Activated CD8-positive, alpha-beta memory T cell treated with anti-CD3 and anti-CD28 coated beads for 4 hours (primary cell): ENCODE measurements around the gene ZMIZ2.

Source experiments
- DNase-seq, 2 donors: peaks; one replicate each; pipeline ENCODE4 v3.0.0-alpha.2; 2020; ENCODE audit warnings: low read depth in 2 of 2

ZMIZ2 gene

DNA sequence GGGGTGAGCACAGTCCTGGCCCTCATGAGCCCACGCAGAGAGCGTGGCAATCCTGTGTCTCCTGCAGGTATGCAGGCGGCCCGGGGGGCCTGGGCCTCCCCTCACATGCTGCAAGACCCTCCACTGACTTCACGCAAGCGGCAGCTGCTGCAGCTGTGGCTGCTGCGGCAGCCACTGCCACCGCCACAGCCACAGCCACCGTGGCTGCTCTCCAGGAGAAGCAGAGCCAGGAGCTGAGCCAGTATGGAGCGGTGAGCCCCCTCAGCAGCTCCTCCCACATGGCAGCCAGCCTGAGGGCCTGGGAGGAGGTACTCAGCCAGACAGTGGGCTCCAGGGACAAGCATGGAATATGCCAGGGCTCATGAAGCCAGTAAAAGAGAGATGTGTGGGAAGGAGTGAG lies 8.7 kb downstream of the ZMIZ2 start:
- no peak for DNase-seq

DNA sequence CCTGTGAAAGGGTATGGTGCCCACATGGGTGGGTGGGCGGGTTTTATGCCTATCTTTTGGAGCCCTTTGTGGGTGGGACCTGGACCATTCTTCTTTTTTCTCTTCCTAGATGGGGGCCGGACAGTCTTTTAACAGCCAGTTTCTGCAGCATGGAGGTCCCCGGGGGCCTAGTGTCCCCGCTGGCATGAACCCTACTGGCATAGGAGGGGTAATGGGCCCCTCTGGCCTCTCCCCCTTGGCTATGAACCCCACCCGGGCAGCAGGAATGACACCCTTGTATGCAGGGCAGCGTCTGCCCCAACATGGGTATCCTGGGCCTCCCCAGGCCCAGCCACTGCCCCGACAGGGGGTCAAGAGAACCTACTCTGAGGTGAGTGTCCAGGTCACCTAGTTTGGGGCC lies 9.1 kb downstream of the ZMIZ2 start:
- no peak for DNase-seq

DNA sequence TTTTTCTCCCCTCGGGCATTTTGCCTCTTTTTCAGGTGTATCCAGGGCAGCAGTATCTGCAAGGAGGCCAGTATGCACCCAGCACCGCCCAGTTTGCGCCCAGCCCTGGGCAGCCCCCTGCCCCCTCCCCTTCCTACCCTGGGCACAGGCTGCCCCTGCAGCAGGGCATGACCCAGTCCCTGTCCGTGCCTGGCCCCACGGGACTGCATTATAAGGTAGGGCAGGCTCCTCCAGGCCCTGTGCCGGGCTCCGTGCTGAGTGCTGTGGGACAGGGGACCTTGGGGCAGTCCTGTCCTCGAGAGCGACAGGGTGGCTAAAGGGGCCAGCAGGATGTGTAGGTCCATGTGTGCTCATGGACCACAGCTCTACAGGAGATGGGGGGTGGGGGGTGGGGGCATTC lies 10.6 kb downstream of the ZMIZ2 start:
- DNase-seq: no peak

DNA sequence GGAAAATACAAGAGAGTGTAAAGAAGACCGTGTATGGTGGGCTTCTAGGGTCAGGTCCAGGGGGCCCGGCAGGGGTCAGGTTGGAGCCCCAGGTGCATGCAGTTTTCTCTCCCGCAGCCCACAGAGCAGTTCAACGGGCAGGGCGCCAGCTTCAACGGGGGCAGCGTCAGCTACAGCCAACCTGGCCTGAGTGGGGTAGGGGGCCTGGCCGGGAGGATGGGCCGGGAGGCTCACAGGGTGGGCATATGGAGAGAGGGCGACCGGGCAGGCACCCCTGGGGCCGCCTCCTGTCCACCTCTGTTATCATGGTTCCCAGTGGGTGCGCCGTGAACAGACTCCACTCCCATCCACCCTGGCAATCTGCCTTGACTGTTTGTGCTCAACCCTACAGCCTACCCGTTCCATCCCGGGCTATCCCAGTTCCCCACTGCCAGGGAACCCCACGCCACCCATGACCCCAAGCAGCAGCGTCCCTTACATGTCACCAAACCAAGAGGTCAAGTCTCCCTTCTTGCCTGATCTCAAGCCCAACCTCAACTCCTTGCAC lies 11.5 kb downstream of the ZMIZ2 start:
- no peak for DNase-seq

DNA sequence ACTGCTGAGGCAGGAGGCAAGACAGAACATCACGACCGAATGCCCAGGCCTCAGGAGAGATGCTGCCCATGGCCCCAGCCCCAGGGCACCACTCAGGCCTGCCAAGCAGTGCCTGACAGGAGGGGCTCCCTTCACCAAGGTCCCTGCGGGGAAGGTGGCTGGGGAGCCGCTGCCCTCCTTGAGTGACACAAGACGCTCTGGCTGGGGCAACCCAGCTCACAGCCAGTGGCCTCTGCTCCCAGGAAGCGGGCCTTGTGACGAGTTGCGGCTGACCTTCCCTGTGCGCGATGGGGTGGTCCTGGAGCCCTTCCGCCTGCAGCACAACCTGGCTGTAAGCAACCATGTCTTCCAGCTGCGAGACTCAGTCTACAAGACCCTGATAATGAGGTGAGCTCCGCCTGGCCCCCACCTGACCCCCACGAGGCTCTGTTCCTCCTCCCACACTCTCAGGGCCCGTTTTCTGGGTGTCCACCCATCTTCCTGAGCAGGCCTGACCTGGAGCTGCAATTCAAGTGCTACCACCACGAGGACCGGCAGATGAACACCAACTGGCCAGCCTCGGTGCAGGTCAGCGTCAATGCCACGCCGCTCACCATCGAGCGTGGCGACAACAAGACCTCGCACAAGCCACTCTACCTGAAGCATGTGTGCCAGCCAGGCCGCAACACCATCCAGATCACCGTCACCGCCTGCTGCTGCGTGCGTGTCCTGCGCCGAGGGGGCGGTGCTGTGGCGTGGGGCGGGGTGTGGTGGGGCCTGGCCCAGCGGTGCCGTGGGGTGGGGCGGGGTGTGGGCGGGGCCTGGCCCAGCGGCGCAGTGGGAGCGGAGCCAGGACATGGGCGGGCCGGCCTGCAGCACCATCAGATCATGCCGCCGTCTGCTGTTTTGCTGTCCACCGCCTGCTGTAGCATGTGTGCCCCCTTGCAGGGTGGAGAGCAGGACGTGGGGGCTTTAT lies 12.8 kb downstream of the ZMIZ2 start:
- DNase-seq: no peak

DNA sequence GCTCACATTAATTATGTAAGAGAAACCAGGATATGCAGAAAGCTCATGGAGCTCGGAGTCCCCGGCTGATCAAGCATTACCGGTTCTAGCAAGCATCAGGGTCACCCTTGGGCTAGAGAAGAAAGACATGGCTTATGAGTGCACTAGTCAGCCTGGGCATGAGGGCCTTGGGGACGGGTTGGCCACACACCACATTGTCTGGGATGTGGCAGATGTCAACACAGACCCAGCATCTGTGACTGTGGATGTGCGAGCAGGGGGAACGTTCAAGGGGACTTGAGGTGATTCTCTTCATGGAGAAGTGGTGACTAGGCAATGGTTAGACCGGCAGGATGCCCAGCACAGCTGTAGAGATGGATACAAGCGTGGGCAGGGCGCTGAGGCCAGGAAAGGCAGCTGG lies 13.7 kb downstream of the ZMIZ2 start:
- DNase-seq: no peak

DNA sequence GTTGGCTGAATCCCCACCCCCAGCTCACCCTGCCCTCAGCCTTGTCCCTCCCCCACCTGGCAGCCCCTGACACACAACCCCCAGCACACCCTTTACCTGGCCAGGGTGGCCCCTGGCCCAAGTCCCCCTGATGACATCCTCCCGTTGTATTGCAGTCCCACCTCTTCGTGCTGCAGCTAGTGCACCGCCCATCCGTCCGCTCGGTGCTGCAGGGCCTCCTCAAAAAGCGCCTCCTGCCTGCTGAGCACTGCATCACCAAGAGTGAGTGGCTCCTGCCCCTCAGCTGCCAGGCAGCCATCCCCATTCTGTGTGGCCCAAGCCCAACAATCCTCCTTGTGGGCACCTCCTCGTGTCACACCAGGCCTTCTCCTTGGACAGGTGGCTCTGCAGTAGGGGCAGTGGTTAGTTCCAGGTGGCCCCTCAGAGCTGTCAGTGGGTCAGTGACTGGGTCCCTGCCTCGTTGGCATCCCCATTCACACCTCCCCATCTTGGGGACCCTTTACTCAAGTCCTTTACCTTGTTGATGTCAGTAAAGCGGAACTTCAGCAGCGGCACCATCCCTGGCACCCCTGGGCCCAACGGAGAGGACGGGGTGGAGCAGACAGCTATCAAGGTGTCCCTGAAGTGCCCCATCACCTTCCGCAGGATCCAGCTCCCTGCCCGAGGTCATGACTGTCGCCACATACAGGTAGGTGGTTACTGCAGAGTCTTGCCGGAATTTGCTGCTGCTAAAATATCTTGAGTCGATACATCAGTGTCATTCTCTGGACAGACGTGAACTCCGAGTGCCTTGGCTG lies 14.3 kb downstream of the ZMIZ2 start:
- DNase-seq: no peak

DNA sequence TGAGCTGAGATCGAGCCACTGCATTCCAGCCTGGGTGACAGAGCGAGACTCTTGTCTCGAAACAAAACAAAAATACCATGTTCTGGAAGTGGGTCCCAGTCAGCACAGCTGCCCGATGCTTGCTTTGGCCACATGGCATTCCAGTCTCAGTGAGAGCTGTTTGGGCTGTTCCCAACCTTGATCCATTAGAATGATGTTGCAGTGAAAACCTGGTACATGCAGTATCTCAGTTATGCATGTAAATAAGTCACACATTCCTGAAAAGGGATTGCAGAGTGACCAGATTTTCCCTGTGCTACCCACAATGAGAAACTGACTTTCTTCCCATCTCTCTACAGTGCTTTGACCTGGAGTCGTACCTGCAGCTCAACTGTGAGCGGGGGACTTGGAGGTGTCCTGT lies 15.4 kb downstream of the ZMIZ2 start:
- no peak for DNase-seq

DNA sequence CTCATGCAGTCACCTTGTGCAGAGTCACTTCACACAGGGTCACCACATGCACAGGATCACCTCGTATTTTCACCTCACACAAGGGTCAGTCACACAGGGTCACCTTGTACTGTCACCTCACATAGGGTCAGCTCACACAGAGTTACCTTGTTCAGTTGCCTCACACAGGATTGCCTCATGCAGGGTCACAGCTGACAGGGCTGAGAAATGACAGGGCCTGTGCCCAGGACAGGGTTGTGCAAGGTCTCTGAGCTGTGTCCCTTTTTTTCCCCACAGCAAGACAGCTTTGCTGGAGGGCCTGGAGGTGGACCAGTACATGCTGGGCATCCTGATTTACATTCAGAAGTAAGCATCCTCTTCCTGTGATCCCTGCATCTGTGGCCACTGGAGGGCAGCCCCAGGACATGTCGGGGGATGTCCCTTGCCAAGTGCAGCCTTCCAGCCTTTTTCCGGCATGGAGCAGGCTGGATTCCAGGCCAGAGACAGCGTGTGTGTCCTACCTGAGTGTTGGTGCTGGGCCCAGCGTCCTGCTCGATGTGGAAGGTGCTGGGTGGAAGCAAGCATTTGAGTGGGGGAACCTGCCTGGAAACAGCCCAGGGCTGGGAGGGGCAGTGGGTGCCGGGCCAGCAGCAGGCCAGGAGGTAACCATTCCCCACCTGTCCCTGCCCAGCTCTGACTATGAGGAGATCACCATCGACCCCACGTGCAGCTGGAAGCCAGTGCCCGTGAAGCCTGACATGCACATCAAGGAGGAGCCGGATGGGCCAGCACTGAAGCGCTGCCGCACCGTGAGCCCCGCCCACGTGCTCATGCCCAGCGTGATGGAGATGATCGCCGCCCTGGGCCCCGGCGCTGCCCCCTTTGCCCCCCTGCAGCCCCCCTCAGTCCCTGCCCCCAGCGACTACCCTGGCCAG lies 16.3 kb downstream of the ZMIZ2 start:
- DNase-seq: no peak

DNA sequence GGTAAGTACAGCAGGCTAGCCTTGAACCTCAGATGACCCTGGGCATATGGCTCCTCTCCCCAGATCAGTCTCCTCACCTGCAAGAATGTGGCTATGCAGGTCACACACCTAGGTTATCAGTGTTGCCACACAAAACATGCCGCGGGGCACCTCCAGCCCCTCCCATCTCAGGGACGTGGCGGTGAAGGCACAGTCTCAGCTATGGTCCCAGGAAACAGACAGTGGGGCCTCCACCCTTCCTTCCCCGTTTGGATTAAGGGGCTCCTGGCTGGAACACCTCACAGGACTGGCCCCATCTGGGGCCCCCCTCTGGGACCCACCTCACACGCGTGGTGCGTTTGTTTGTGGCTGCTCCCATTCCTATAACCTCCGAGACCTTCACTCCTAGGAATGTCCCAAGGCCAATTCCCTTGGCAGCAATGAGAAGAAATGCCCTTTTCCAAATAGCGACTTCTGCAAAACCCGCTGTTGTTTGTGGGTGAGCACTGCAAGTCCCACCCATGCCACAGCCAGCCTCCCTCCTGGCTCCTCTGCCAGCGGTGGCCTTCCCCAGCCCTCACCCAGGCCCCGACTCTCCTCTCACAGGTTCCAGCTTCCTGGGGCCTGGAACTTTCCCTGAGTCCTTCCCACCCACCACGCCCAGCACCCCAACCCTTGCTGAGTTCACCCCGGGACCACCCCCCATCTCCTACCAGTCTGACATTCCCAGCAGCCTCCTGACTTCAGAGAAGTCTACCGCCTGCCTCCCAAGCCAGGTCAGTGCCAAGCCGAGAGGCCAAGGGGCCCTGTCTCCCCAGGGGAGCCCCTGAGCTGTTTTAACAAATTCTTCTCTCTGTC lies 17.1 kb downstream of the ZMIZ2 start:
- DNase-seq: no peak

DNA sequence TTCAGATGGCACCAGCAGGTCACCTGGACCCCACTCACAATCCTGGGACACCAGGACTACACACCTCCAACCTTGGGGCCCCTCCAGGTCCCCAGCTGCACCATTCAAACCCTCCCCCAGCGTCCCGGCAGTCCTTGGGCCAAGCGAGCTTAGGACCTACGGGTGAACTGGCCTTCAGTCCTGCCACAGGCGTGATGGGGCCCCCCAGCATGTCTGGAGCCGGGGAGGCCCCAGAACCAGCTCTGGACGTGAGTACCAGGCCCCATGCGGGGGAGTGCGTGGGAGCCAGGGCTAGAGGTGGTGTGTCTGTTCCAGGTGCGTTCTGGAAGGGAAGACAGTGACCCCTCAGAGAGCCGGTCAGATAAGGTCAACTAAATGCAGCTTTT lies 17.8 kb downstream of the ZMIZ2 start:
- DNase-seq: no peak

DNA sequence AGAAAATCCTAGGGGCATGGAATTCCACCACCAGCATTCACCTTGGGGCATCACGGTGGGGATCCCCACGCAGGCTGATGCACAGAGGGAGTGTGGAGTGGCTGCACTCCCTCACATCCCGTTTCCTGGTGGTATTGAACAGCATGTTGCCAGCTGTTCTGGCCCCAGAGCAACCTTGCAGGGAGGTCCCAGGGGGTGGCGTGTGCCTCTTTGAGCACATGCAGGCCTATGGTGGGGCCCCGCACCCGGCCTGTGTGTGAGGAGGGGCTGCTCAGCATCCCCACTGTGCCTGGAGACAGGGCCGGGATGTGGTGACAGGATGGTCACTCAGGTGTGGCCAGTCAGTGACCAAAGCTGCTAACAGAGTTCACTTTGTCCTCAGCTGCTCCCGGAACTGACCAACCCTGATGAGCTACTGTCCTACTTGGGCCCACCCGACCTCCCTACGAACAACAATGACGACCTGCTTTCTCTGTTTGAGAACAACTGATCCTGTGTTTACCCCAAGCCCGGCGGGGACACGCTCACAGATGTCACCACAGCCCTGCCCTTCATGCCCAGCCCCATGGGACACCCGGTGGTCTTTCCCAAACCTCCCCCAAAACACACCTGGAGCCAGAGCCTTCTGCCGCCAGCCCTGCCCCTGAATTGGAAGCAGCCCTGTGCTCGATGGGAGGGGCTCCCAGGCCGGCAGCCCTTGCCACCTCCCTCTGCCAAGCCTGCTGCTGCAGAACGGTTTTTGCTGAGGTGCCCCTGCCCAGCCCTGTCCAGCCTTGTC lies 18.7 kb downstream of the ZMIZ2 start:
- no peak for DNase-seq

DNA sequence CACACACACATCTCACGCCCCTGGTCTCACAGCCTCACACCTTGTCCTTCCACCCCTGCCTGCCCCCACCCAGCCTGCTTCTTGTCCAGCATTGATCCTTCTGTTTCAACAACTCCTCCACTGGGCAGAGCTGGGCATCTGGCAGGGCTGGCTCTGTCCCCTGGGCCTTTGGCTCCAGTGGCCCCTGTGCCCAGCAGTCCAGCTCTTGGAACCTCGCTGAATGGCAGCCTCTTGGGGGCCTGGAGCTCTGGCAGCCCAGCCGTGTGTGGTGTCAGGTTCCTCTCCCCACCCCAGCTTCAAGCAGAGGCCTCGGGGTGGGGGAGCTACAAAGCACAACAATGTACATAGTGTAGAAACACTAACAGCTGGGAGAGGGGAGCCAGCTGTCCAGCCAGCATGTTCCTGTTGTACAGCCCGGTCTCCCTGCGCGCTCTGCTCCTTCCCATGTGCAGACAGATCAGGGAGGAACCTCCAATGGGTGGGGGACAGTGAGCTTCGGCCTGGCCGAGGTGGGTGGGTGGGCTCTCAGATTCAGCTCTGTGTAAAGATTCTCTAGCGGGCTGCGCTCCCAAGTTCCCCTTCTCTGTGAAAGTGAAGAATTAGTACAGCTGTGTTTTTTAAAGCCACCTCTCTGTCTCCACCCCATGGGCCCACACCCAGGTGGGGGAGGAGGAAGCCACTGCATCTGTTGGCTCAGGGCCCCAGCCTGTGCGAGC lies 19.4 kb downstream of the ZMIZ2 start:
- DNase-seq: no peak

DNA sequence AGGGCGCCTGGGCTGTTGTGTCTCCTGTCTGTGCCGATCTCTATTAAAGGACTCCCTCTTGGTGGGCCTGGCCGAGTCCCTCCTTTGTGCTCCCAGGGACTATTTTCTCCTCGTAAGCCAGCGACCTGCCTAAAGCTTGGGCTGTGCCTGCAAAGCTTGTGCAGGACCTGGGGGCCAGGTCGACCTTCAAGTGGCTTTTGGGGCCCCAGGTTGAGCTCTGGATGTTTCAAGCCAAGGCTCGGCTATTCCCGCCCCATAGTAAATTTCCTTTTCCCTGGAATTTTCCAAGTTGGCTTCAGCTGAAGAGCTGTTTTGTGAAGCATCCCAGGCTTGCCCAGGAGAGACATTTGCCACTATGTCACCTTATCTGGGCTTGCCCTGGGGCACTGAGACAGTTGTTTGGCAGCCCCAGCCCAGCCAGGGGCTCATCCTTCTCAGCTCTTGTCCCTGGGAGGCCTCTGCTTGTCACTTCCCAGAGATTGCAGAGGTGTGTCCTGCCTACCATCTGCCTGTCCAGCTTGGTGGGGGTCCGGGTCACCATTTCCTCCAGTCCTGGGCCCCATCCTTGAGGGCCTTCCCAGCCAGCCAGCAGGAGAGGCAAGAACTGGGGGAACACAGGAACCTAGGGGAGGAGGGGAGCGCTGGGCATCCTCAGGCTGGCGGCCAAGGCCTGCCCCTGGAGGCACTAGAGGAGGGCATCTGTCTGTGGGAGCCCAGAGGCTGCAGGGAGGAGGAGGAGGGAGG lies 20.2 kb downstream of the ZMIZ2 start:
- DNase-seq: no peak

DNA sequence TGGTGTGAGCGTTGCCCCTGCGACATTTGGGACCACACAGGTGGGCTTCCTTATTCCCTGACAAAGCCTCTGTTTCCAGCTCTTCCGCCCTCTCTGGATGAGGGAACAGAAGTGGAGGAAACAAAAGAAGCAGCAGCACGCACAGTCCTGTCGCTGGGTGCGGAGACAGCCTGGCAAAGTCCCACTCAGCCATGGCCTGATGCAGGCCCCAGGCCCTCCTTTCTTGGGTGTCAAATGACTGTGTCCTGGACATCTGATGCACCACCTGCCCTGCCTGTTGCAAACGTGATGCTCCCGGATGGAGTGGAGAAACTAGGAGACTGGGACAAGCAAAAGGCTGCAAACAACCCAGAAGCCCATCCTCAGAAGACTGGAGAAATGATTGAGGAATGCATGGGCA lies 20.7 kb downstream of the ZMIZ2 start:
- DNase-seq: no peak

DNA sequence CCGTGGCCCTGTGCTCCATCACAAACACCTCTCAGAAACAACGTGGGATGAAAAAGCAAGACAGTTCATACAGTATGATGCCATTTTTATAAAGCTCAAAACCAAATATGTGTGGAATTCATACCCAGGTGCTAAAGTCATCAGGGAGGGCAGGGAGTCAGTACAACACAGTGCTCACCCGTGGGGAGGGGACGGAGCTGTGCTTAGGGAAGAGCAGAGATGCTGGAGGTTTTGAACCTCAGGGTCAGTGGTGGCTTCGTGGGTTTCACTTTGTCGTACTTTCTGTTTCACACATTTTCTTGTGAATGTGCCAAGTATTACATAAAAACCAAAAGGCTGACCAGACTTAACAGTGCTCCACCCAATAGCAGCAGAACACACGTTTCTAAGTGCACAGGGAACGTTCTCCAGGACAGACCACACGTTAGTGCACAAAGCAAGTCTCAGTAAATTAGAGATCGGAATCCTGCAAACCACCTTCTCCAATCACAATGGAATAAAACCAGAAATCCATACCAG lies 21.2 kb downstream of the ZMIZ2 start:
- no peak for DNase-seq

DNA sequence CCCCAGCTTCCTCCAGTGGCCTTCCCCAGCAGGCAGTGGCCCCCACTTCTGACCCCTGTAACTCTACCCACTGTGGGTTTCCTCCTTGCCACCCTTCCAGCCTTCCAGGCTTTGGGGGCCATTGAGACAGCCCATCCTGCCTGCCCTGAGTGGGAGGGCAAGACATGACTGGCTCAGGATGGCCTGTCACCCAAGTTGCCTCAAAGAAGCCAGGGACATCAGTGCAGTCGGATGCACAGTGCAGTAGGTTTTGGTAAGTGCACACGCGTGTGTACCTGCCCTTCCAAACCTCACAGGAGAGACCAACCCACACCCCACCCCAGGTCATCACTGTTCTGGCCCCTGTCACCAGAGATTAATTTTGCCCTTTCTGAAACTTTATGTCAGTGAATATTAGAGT lies 22.7 kb downstream of the ZMIZ2 start:
- DNase-seq: no peak

DNA sequence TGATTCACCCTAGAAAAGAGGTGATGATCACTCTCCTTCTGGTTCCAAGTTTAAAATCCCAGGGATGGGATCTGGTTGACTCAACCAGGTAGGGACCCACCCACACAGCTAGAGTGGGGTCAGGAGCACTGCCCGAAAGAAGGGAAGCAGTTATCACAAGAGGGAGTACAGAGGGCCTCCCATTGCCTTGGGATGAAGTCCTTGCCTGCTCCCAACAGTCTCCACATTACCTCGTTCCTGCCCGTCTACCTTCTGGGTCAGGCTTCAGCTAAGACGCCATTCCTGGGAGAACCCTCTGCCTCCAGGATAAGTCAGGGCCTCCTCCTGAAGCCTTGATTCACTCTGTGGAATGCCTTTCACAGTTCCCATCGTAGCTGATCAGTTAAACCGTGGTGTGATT lies 23.8 kb downstream of the ZMIZ2 start:
- no peak for DNase-seq
